Loucy (cell line): Measurements from ENCODE around the gene WDR93.

Experiments used
- H2AFZ ChIP-seq: fragments of 200-600 bp; sonication (generic); 2 replicates; pipeline ENCODE4 v1.6.0; 2016; ENCODE audit warnings: antibody characterized with exemption, mild to moderate bottlenecking, low read length, moderate library complexity
- H3F3A ChIP-seq: fragments of 200-600 bp; 2 replicates; pipeline ENCODE4 v1.6.0; 2016; ENCODE audit warnings: antibody characterized with exemption, low read depth, mild to moderate bottlenecking
- H3K27me3 ChIP-seq: fragments of 200-600 bp; sonication (generic); 2 replicates; pipeline ENCODE4 v1.6.1; 2014; ENCODE audit warnings: low read length, mild to moderate bottlenecking; ENCODE audit not compliant: insufficient read depth, poor library complexity, severe bottlenecking
- H3K36me3 ChIP-seq: fragments of 200-600 bp; sonication (generic); 2 replicates; pipeline ENCODE4 v1.6.1; 2016; ENCODE audit warnings: low read length; ENCODE audit not compliant: insufficient read depth
- H3K4me1 ChIP-seq: fragments of 200-600 bp; sonication (generic); 2 replicates; pipeline ENCODE4 v1.5.1; 2014; ENCODE audit warnings: low read length, mild to moderate bottlenecking; ENCODE audit not compliant: insufficient read depth, poor library complexity, severe bottlenecking
- H3K4me2 ChIP-seq: fragments of 200-600 bp; sonication (generic); 2 replicates; pipeline ENCODE4 v1.6.0; 2014; ENCODE audit warnings: antibody characterized with exemption, low read length, low read depth, mild to moderate bottlenecking; ENCODE audit not compliant: poor library complexity, severe bottlenecking
- H3K4me3 ChIP-seq: fragments of 200-600 bp; sonication (generic); 2 replicates; pipeline ENCODE4 v1.5.1; 2014; ENCODE audit warnings: low read length, mild to moderate bottlenecking, mixed read lengths; ENCODE audit not compliant: poor library complexity, severe bottlenecking
- H3K79me2 ChIP-seq: fragments of 200-600 bp; sonication (generic); 2 replicates; pipeline ENCODE4 v1.6.1; 2014; ENCODE audit warnings: low read length; ENCODE audit not compliant: insufficient read depth
- H3K9ac ChIP-seq: fragments of 200-600 bp; sonication (generic); 2 replicates; pipeline ENCODE4 v1.6.0; 2014; ENCODE audit warnings: mild to moderate bottlenecking, low read depth, low read length, moderate library complexity; ENCODE audit not compliant: poor library complexity, severe bottlenecking
- H3K9me2 ChIP-seq: fragments of 200-600 bp; sonication (generic); replicated peaks from 2 replicates; pipeline ENCODE4 v1.6.1; 2016; ENCODE audit warnings: low read depth, low read length, mixed read lengths
- H3K9me3 ChIP-seq: fragments of 200-600 bp; sonication (generic); 2 replicates; pipeline ENCODE4 v1.6.1; 2014; ENCODE audit warnings: mild to moderate bottlenecking, antibody characterized with exemption, low read length, low read depth; ENCODE audit not compliant: insufficient read depth
- H4K20me1 ChIP-seq: fragments of 200-600 bp; sonication (generic); 2 replicates; pipeline ENCODE4 v1.6.0; 2014; ENCODE audit warnings: antibody characterized with exemption, low read length, mild to moderate bottlenecking; ENCODE audit not compliant: insufficient read depth, poor library complexity, severe bottlenecking
- CTCF ChIP-seq: fragments of 200-600 bp; sonication (generic); conservative IDR thresholded peaks from 2 replicates; pipeline ENCODE4 v1.5.1; 2014; ENCODE audit warnings: mild to moderate bottlenecking, antibody characterized with exemption, low read length
- EZH2phosphoT487 ChIP-seq: fragments of 200-600 bp; IDR thresholded peaks from 2 replicates; pipeline ENCODE4 v1.6.1; 2018; ENCODE audit warnings: antibody characterized with exemption, mild to moderate bottlenecking, moderate library complexity, borderline replicate concordance

Gene WDR93

GRCh38 chr15:89774492-89774891, 83.9 kb downstream of the WDR93 start:
- H3K9me3 ChIP-seq, result no peaks in the 10 kb centered on the region
- peaks cover 4% of the 10 kb centered on the region for H3K4me1 ChIP-seq
- H2AFZ ChIP-seq, result no peak overlapping the region
- no peak for TF ChIP-seq EZH2phosphoT487
- H3K9me2 ChIP-seq, result no peaks in the 10 kb centered on the region
- H4K20me1 ChIP-seq, result no peaks in the 10 kb centered on the region
- no peaks in the 10 kb centered on the region for H3K27me3 ChIP-seq
- no peaks in the 10 kb centered on the region for H3F3A ChIP-seq
- no peak overlapping the region for H3K4me2 ChIP-seq
- no peak overlapping the region for H3K4me3 ChIP-seq
- H3K9ac ChIP-seq, result no peak overlapping the region
- H3K36me3 ChIP-seq, result no peaks in the 10 kb centered on the region
- no peaks in the 10 kb centered on the region for H3K79me2 ChIP-seq

GRCh38 chr15:89775815-89776214, 85.2 kb downstream of the WDR93 start:
- Histone ChIP-seq H3K9me2 (no peaks in the 10 kb centered on the region), H4K20me1 (no peaks in the 10 kb centered on the region), H3F3A (no peaks in the 10 kb centered on the region), H3K4me1 (peaks cover 4% of the 10 kb centered on the region), H3K36me3 (no peaks in the 10 kb centered on the region), H3K4me2 (no peak overlapping the region), H3K79me2 (no peaks in the 10 kb centered on the region), H3K9ac (no peak overlapping the region), H3K27me3 (no peaks in the 10 kb centered on the region), H3K9me3 (no peaks in the 10 kb centered on the region), H3K4me3 (no peak overlapping the region), H2AFZ (no peak overlapping the region)
- TF ChIP-seq CTCF, result no peak
- TF ChIP-seq EZH2phosphoT487, result no peak

GRCh38 chr15:89776274-89777072, 85.9 kb downstream of the WDR93 start, which contains the start of gene MESP2:
MESP2 (plus strand) TSS chr15:89776332; CDS start chr15:89776358, 26 bp downstream.
- H3F3A ChIP-seq, result no peaks in the 10 kb centered on the region
- H3K27me3 ChIP-seq, result no peaks in the 10 kb centered on the region
- no peak within 1 kb of the TSS for H2AFZ ChIP-seq
- no peaks in the 10 kb centered on the region for H3K36me3 ChIP-seq
- H3K9me3 ChIP-seq, result no peaks in the 10 kb centered on the region
- H3K4me3 ChIP-seq, result no peak within 1 kb of the TSS
- TF ChIP-seq CTCF (no peak), EZH2phosphoT487 (no peak)
- H4K20me1 ChIP-seq, result no peaks in the 10 kb centered on the region
- H3K9me2 ChIP-seq, result no peaks in the 10 kb centered on the region
- no peak within 1 kb of the TSS for H3K9ac ChIP-seq
- H3K4me1 ChIP-seq, result peaks cover 4% of the 10 kb centered on the region
- H3K79me2 ChIP-seq, result no peaks in the 10 kb centered on the region
- H3K4me2 ChIP-seq, result no peak within 1 kb of the TSS
